NCI-H187 treated with DMSO at 0.1 percent for 48 hours (cell line): Measurements from ENCODE around the gene ULK4.
"Not testable (repeated sequence)": the region's sequence is repeated elsewhere in the genome, so short reads cannot be mapped to it uniquely, and the experiment has no call there.

ENCODE experiments used
- DNase-seq: peaks from one replicate; lab custom pipeline; 2025; lab: John Stamatoyannopoulos, UW

The ULK4 gene

DNA sequence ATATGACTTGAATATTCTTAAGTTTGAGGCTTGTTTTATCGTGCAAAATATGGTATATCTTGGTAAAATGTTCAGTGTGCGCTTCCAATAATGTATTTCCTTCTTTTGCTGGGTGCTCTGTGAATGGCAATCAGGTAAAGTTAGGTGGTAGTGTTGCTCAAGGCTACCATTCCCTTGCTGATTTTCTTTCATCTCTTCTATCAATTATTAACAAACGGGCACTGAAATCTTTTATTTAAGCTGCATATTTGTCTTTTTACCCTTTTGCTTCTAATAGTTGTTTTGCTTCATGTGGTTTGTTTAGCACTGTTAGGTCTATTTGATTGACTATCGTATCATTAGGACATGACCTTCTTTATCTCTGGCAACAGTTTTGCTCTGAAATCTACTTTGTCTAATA, 520.3 kb downstream of the ULK4 start:
- no peak for DNase-seq

DNA sequence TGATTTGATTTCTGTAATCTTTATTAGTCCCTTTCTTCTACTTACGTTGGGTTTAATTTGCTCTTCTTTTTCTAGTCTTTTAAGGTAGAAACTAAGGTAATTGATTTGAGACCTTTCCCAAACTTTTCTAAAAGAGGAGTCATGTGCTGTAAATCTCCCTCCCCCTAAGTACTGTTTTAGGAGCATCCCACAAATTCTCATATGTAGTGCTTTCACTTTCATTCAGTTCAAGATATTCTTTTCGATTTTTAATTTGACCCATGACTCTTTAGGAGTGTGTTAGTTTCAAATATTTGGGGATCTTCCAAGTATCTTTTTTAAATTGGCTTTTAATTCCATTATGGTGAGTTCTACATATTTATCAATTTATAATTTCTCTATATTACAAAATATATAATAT, 520.8 kb downstream of the ULK4 start:
- DNase-seq, result no peak

DNA sequence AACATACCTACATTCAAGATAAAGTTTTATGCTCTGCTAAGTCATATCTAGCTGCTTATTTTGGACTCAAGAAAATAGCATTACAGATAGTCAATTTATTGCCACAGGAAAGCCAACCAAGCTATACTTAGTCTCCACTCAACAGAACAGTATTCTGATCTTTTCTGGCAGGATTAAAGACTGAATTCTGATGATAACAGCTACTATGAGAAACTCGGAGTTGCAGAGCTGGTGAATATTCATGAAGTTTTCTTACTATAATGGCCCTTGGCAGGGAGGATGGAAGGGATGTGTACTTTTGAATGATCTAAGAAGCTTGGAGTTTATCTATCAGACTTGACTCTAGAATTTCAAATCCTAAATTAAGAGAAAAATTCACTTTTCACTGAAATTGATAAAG, 524.9 kb downstream of the ULK4 start:
- DNase-seq, result no peak

DNA sequence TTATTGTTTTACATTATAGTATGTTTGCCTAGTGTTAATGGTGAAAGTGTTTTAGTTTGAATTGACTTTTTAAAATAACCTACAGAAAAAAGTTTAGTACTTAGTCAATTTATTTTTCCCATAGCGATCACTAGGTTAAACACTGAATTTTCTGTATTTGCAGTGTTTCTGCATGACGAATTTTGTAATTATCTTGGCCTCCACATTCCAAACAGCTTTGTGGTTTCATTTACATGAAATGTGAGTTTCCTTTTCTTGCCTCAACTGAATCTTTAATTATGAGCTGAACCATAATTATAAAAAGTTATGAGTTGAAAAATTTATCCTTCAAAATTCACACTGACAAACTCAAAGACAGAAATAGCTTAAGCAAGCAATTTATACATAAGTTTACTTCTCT, 527.1 kb downstream of the ULK4 start:
- no peak for DNase-seq

DNA sequence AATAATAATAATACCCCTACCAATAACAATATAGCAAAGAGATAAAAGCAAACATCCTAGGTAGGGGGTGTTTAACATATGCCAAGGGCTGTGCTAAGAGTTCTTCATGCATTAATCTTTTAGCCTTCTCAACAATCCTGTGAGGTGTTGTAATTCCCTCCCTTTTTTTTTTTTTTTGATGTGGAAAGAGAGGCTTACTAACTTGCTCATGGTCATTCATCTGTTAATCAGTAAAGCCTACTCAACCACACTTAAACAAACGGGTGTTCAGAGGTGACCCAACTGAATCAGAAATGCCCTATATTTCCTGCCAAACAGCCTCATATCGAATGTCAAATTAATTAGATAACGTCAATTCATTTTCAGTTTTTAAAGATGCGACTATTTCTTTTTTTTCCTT, 530.5 kb downstream of the ULK4 start:
- no peak for DNase-seq

DNA sequence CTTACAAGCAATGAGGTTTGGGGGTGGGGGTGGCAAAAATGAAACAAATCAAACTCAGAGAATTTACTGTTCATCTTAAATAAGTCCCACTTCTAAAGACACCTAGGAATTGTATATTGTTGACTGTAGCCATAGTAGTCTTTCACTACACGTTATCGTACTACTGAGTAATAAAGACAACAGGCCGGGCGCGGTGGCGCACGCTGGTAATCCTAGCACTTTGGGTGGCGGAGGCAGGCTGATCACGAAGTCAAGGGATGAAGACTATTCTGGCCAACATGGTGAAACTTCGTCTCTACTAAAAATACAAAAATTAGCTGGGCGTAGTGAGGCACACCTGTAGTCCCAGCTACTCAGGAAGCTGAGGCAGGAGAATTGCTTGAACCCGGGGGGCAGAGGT, 531.0 kb downstream of the ULK4 start:
- DNase-seq, result no peak

DNA sequence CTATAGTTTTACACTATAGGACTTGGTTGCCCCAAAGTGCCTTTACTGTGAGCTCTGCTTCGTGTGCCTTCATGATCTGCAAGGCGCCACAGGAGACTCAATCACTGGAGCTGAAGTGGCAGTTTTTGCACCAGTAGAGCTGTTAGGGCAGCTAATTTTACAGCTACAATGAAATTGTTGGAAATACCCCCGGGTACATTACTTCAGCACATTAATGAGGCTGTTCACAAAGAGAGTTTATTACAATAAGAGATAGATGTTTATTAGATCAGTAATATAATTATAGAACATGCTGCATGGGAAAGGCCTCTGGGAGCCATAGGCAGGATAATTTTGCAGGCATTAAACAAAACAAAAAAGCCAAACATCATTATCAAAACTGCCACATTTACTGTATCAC, 531.5 kb downstream of the ULK4 start:
- DNase-seq, result no peak

DNA sequence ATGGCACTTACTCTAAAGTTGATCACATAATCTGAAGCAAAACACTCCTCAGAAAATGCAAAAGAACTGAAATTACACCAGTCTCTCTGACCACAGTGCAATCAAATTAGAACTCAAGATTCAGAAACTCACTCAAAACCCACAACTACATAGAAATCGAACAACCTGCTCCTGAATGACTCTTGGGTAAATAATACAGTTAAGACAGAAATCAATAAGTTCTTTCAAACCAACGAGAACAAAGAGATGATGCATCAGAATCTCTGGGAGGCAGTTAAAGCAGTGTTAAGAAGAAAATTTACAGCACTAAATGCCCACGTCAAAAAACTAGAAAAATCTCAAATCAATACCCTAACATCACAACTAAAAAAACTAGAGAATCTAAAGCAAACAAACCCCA, 535.4 kb downstream of the ULK4 start:
- no peak for DNase-seq

DNA sequence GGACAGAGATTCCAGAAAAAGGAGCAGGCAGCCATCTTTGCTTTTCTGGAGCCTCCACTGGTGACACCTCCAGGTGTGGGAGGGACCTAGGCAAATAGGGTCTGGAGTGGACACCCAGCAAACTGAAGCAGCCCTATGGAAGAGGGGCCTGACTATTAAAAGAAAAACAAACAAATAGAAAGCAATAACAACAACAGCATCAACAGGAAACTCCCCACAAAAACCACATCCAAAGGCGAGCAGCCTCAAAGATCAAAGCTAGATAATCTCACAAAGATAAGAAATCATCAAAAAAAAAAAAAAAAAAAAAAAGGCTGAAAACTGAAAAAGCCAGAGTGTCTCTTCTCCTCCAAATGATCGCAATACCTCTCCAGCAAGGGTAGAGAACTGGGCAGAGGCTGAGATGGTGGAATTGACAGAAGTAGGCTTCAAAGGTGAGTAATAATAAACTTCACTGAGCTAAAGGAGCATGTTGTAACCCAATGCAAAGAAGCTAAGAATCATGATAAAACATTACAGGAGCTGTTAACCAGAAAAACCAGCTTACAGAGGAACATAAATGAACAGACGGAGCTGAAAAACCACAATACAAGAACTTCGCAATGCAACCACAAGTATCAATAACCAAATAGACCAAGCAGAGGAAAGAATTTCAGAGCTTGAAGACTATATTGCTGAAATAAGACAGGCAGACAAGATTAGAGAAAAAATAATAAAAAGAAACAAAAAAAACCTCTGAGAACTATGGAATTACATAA, 537.2 kb downstream of the ULK4 start:
- no peak for DNase-seq

DNA sequence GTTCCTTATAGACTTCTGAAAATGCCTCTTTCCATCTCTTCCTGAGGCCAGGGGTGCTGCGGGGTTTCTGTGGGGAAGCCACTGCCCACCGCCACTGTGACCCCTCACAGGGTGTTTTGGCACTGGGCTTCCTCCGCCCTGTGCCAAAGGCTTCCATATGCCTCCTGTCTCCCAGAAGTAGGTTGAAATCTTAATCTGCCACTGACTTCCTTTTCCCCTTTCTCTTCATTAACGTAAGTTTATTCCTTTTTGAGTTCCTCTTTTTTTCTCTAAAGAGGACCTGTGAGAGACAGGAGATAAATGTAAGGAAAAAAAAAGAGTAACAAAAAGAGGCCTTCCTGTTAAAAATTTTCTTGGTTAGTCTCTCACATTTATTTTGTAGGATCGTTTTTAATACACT, 542.1 kb downstream of the ULK4 start:
- DNase-seq, result no peak

DNA sequence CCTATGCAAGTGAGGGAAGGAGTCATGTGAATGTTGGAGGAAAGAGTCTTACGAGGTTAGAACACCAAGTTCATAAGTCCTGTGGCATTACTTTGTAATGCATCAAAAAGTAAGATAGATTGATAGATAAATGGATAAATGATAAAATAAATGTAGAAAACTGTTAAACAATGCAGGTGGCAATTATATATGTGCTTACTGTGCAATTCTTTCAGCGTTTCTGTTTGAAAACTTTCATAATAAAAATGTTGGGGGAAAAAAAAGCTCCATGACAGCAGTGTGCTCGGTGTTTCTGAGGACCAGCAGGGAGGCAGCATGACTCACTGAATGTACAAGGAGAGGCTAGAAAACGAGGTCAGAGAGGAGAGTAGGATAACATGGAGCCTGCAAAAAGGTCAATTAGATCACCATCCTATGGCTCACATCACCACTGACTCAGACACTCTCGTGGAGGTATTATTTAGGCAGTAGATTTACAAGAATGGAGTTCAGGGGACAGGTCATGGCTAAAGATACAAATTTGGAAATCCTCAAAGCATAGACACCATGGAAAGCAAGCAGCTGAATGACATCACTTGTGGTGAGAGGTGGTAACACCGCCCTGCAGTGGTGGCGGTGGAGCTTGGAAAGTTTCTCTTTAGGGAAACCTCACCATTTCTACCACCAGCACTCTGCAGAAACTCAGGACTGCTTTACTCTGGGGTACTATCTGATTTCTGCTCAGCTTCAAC, 542.8 kb downstream of the ULK4 start:
- no peak for DNase-seq

DNA sequence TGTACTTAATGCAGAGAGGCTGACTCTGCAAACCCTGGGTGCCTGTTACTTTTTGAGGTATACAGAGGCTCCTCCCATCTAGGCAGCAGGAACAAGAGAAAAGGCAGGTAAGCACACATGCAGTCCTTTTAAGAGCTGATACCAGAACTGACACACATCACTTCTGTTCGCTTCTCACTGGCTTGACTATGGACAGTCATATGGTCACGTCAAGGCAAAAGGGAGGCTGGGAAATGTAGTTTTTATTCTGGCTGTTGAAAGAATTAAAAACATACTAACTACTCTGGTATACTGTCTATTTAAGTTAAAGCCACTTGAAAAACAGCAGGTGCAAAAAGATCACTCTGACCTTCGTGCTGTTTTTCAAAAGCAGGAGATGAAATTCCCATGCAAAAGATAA, 544.3 kb downstream of the ULK4 start:
- DNase-seq, result no peak

DNA sequence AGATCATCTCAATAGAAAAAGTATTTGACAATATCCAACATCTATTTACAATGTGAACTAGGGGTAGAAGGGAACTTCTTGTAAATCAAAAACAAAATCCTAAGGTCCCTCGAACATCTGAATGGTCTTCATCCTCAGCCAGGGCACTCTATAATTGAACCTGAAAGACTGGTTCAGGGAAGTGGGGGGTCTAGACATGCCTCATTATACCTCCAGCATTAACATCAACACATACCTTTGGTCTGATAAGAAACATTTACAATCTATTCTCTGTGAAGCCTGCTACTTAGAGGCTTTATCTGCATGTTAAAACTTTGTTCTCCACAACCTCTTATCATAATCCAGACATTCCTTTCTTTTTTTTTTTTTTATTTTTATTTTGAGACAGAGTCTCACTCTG, 550.8 kb downstream of the ULK4 start:
- DNase-seq, result no peak

DNA sequence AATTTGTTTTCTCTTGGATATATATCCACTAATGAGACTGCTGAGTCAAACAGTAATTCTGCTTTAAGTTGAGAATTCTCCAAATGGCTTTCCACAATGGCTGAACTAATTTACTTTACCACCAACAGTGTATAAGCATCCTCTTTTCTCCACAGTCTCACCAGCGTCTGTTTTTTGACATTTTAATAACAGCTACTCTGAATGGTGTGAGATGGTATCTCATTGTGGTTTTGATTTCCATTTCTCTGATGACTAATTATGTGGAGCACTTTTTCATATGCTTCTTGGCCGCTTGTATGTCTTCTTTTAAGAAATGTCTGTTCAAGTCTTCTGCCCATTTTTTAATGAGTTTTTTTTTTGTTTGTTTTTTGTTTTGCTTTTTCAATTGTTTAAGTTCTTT, 556.4 kb downstream of the ULK4 start:
- no peak for DNase-seq

DNA sequence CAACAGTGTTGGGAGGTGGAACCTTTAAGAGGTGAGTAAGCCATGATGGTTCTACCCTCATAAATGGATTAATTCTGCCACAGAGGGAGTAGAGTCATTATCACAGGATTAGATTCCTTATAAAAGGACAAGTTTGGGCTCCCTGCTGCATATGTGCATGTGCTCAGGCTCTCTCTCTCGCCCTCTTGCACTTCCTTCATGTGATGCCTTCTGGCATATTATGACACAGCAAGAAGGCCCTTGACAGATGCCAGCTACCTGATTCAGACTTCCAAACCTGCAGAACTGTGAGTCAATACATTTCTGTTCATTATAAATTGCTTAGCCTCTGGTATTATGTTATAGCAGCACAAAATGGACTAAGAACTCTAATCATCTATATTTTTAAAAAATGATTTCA, 557.3 kb downstream of the ULK4 start:
- no peak for DNase-seq

DNA sequence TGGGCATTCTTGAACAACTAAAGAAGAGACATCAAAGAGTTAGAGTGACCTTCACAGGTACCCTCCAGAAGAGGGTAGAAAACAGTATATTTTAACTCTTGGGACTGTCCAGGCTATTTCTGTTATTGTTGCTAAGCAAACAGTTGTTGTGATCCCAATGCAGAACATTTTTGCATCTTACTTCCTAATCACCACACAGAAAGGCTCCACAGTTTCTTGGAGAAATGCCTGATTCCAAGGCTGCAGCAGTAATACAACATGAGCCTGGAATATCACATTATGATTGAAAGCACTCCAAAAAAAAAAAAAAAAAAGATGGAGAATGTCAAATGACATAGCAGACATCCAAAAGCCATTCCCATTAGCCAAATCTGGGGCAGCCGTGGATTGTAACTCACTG, 567.0 kb downstream of the ULK4 start:
- DNase-seq, result no peak

DNA sequence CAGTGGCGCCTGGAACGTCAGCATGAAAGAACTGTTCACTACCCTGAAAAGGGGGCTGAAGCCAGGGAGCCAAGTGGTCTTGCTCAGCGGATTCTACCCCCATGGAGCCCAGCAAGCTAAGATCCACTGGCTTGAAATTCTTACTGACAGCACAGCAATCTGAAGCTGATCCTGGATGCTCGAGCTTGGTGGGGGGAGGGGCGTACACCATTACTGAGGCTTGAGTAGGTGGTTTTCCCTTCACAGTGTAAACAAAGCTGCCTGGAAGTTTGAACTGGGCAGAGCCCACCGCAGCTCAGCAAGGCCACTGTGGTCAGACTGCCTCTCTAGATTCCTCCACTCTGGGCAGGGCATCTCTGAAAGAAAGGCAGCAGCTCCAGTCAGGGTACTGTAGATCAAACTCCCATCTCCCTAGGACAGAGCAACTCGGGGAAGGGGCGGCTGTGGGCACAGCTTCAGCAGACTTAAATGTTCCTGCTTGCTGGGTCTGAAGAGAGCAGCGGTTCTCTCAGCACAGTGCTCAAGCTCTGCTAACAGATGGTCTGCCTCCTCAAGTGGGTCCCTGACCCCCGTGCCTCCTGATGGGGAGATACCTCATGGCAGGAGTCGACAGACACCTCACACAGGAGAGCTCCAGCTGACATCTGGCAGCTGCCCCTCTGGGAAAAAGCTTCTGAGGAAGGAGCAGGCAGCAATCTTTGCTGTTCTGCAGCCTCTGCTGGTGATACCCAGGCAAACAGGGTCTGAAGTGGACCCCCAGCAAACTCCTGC, 591.0 kb downstream of the ULK4 start:
- DNase-seq, result not testable (repeated sequence)

DNA sequence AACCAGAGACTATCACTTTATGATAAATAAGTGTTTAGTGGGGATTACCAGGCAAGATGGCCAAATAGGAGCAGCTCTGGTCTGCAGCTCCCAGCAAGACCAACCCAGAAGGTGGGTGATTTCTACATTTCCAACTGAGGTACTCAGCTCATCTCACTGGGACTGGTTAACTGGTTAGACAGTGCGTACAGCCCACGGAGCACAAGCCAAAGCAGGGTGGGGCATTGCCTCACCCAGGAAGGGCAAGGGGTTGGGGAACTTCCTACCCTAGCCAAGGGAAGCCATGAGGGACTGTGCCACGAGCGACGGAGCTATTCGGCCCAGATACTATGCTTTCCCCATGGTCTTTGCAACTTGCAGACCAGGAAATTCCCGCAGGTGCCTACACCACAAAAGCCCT, 591.6 kb downstream of the ULK4 start:
- DNase-seq, result no peak

DNA sequence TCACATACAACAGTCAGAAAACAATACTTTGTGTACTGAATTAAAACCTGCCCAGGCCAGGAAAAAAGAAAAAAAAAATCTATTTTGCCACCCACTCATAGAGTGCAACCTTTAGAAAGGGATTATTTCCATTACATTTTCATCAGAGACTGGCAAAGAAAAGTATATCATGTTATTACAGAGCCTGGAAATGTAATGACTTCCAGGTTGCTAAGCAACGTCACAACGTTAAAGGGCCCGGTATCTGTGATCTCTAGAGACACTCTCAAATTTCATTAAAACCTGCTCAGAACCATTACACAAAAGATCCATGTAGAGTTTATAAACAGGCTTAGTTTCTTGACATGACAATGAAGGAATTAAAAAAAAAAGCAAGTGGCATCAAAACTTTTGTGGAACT, 592.1 kb downstream of the ULK4 start:
- no peak for DNase-seq

DNA sequence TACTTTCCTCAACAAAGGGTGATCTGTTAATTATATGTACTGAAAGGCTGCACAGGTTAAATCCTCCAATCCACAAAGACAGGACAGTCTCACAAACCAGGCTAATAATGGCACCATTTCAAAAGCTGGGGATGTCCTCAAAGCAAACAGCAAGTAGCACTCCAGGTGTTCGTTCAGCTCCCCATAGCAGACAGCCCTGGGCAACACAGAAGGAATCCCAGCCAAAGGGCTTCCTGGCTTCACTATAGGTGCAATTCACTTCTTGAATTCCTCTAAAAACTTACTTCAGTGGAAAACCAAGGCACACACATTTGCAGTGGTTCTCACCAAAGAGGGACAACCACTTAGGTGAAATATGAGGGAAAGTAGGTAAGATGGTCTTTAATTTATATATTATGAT, 595.9 kb downstream of the ULK4 start:
- DNase-seq, result no peak

DNA sequence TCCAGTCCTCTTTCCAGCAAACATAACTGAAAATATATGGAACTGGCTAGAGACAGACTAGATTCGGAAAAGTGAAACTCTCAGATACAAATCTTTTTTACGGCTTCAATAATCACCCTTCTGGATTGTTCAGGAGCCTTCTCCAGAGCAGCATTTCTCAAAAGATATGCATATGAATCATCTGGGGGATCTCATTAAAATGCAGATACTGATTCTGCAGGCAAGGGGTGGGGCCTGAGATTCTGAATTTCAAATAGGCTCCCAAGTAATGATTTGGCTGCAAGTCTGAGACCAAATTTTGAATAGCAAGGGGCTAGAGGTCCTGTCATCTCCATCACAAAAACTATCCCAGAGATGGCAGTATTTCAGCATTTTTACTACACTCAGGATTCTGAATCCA, 597.2 kb downstream of the ULK4 start:
- no peak for DNase-seq

DNA sequence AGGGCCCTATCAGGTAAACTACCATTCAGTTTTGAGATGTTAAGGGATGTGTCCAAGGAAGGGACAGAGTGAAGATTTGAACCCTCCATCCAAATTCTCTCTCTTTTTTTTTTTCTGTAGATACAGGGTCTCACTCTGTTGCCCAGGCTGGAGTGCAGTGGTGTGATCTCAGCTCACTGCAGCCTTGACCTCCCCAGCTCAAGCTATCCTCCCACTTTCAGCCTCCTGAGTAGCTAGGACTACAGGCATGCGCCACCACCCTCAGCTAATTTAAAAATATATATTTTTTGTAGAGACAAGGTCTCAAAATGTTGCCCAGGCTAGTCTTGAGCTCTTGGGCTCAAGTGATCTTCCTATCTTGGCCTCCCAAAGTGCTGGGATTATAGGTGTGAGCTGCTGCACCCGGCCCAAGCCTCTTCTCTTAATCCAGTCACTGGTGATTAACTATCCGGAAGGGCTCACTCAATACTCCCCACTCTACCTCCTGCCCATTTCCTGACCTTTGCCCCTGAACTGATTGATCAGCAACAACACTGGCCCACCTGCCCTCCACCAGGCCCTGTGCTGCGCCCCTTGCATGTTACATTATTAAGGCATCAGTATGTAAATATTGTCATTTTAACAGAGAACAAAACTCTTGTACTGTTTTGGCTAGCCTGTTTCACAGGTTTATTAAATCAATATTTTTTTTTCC, 597.9 kb downstream of the ULK4 start:
- DNase-seq, result no peak
